ENCODE results near the gene SDR9C7.
"Not testable (repeated sequence)": the region's sequence is repeated elsewhere in the genome, so short reads cannot be mapped to it uniquely, and the experiment has no call there.

SDR9C7 gene

GRCh38 chr12:56880125-56880992 is 53.8 kb downstream of the SDR9C7 start:
- TF ChIP-seq CTCF (IDR thresholded peaks at IDR 0.05; ENCODE audit: insufficient read depth, low read length) = no peak
- no peak for DNase-seq (ENCODE audit: low read depth in 1 of 2, low spot score in 1 of 2)
- H3K4me3 ChIP-seq (replicated peaks; ENCODE audit: insufficient read depth, low read length) = no peak overlapping the region
- H3K27me3 ChIP-seq (ENCODE audit: insufficient read depth, poor library complexity, severe bottlenecking) = no peaks in the 10 kb centered on the region
- H3K27ac ChIP-seq (replicated peaks) = no peak overlapping the region

- not testable (repeated sequence) for H3K27ac ChIP-seq (replicated peaks); DNase-seq (ENCODE audit: low read depth in 1 of 2, low spot score in 1 of 2); H3K4me3 ChIP-seq (replicated peaks; ENCODE audit: insufficient read depth, low read length); H3K27me3 ChIP-seq (ENCODE audit: insufficient read depth, poor library complexity, severe bottlenecking)
Observed at GRCh38 chr12:56879240-56880124, 54.7 kb downstream of the SDR9C7 start.

GRCh38 chr12:56878010-56878339 is 56.2 kb downstream of the SDR9C7 start:
- peak; percentile 25 to 30 for DNase-seq (ENCODE audit: low read depth in 1 of 2, low spot score in 1 of 2)
- peak overlapping the region; percentile 41 for H3K27ac ChIP-seq (replicated peaks)
- H3K4me3 ChIP-seq (replicated peaks; ENCODE audit: insufficient read depth, low read length) = no peak overlapping the region
- H3K27me3 ChIP-seq (ENCODE audit: insufficient read depth, poor library complexity, severe bottlenecking) = no peaks in the 10 kb centered on the region
- TF ChIP-seq CTCF (IDR thresholded peaks at IDR 0.05; ENCODE audit: insufficient read depth, low read length) (no peak), GABPA (IDR thresholded peaks at IDR 0.05; ENCODE audit: low read depth) (no peak), REST (IDR thresholded peaks at IDR 0.05; ENCODE audit: insufficient replicate concordance, low read depth) (no peak), SPI1 (IDR thresholded peaks at IDR 0.05; ENCODE audit: borderline replicate concordance, low read depth) (no peak), POLR2AphosphoS5 (IDR thresholded peaks at IDR 0.05; ENCODE audit: low read depth) (no peak)

- no peaks in the 10 kb centered on the region for H3K27me3 ChIP-seq (ENCODE audit: insufficient read depth, poor library complexity, severe bottlenecking)
Observed at GRCh38 chr12:56877195-56878009, 56.8 kb downstream of the SDR9C7 start.

More at GRCh38 chr12:56877195-56878009, 56.8 kb downstream of the SDR9C7 start:
- H3K27ac ChIP-seq (replicated peaks) = peak overlapping the region; percentile 41
- peak; percentile 42 to 45 for DNase-seq (ENCODE audit: low read depth in 1 of 2, low spot score in 1 of 2)
- H3K4me3 ChIP-seq (replicated peaks; ENCODE audit: insufficient read depth, low read length) = no peak overlapping the region
- no peak for TF ChIP-seq CTCF (IDR thresholded peaks at IDR 0.05; ENCODE audit: insufficient read depth, low read length)
- peak; percentile 50; the same call in 1 of the 2 replicates for TF ChIP-seq SPI1 (IDR thresholded peaks at IDR 0.05; ENCODE audit: borderline replicate concordance, low read depth)
- TF ChIP-seq POLR2AphosphoS5 (IDR thresholded peaks at IDR 0.05; ENCODE audit: low read depth) = no peak

Data from HL-60 (cell line).